ENCODE data around the gene PLA2G4E.

DNA sequence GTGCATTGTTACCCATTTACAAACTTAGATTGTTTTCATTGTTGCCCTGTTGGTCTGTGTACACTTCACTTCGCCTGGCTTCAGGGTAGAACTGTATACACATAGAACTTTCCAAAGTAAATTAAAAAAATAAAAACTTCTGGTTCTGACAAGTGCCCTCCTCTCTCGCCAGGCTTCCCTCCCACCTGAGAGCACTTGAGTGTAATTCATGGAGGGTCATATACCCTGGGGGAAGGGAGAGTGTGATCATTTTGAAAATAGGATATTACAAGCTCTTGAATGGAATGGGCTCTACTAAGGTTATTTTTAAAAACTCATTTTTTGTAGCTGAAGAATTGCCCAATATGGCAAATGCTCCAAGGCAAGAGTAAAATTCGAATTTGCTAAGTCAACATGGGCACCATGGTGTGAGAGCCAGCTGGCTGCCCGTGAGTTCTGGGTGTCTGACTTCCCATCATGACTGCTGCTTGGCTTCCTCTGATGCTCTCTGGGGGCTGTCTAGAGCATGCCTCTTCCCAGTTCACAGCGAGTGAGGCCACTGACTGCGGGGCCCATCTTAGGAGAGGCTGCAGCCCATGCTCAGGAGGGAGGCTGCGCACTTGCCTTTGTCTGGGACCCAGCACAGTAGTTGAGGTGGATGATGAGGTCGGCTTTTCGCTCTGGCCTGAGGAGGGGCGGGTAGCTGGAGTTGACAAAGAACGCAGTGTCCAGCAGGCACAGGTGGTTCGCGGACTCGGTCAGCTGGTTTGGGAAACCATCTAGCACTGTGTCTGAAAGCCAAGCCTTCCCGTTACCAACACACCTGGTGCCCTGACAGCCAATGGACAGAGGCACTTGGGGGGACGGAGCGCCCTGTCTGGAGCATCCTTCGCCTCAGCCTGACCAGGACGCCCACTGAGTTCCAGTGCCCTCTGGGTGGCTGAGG lies 35.3 kb downstream of the PLA2G4E start:
- TF ChIP-seq, protein P1, sequence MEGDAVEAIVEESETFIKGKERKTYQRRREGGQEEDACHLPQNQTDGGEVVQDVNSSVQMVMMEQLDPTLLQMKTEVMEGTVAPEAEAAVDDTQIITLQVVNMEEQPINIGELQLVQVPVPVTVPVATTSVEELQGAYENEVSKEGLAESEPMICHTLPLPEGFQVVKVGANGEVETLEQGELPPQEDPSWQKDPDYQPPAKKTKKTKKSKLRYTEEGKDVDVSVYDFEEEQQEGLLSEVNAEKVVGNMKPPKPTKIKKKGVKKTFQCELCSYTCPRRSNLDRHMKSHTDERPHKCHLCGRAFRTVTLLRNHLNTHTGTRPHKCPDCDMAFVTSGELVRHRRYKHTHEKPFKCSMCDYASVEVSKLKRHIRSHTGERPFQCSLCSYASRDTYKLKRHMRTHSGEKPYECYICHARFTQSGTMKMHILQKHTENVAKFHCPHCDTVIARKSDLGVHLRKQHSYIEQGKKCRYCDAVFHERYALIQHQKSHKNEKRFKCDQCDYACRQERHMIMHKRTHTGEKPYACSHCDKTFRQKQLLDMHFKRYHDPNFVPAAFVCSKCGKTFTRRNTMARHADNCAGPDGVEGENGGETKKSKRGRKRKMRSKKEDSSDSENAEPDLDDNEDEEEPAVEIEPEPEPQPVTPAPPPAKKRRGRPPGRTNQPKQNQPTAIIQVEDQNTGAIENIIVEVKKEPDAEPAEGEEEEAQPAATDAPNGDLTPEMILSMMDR (optimal IDR thresholded peaks at IDR 0.05 in 1 of 3, IDR thresholded peaks at IDR 0.05 in 1 of 3, conservative IDR thresholded peaks at IDR 0.05 in 1 of 3; ENCODE audit: extremely low read depth in 1 of 3, insufficient read depth in 2 of 3, low read length in 3 of 3): no peak
- no peak for TF ChIP-seq EZH2 (IDR thresholded peaks at IDR 0.05; ENCODE audit: low read length)

Data from keratinocyte (primary cell).